ENCODE measurements around the gene CGB7. TPM values are rescaled to one million over a fixed set of nuclear protein-coding genes. Genes with fewer than 3 reads are reported as not detected.

The CGB7 gene
- total and polyA plus RNA-seq, 12 donors: 0.13 to 0.97 (median 0.21) TPM; not detected in 8

DNA sequence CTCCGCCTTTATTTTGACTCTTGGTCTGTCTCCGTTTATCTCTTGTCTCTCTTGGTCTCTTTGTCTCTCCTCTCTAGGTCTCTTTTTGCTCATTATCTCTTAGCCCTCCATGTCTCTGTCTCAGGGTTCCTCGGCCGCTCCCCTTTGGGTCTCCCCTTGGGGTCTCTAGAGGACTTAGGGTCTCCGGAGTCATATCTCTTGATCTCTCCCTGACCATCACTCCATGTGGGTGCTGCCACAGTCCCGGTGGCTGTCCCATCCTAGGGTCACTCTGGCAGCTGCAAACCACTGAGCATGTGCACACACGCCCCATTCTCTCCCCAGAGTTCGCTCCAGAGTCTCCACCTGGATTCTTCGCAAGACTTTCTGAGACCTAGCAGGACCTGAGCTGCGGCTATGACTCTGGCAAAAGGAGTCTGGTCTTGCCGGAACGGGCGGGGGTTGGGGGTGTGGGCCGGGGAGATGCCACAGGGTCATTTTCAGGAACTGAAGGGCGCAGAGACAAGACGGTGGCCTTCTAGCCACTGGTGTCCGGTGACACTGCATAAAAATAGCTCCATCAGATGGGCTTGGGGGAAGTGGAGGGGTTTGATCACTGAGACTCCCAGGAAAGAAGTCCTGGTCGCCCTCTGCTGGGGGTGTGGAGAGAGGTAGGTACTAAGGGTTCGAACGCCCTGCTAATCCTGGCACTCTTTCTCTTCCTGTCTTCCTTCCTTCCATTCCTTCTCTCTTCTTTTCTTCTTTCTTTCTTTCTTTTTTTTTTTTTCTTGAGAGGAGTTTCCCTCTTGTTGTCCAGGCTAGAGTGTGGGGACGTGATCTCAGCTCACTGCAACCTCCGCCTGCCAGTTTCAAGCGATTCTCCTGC lies 16.2 kb upstream of the CGB7 start:
- H3K4me1 ChIP-seq (replicated peaks in 1 of 2): no peaks in the 10 kb centered on the region
- H3K9me3 ChIP-seq (replicated peaks in 1 of 3): no peaks in the 10 kb centered on the region
- intact Hi-C loops (cut with DNase I): loop anchor here in 1 of 2 donors (10.0 kb wide), 1 partner anchor 141 kb away; no protein-coding TSS in a partner anchor
- H3K27ac ChIP-seq: no peak overlapping the region
- peaks cover 43% of the 10 kb centered on the region for H3K27me3 ChIP-seq
- TF ChIP-seq, protein P1, sequence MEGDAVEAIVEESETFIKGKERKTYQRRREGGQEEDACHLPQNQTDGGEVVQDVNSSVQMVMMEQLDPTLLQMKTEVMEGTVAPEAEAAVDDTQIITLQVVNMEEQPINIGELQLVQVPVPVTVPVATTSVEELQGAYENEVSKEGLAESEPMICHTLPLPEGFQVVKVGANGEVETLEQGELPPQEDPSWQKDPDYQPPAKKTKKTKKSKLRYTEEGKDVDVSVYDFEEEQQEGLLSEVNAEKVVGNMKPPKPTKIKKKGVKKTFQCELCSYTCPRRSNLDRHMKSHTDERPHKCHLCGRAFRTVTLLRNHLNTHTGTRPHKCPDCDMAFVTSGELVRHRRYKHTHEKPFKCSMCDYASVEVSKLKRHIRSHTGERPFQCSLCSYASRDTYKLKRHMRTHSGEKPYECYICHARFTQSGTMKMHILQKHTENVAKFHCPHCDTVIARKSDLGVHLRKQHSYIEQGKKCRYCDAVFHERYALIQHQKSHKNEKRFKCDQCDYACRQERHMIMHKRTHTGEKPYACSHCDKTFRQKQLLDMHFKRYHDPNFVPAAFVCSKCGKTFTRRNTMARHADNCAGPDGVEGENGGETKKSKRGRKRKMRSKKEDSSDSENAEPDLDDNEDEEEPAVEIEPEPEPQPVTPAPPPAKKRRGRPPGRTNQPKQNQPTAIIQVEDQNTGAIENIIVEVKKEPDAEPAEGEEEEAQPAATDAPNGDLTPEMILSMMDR (IDR thresholded peaks at IDR 0.05): peak in 1 of 6 experiments; percentile 19
- no peak for TF ChIP-seq POLR2A (IDR thresholded peaks at IDR 0.05)
- WGBS, 4 donors: 51 to 60% (median 55%) methylated on average over 21 to 23 of the region's 23 CpGs
- no peak for DNase-seq
- H3K4me3 ChIP-seq: no peak overlapping the region
- no peaks in the 10 kb centered on the region for H3K36me3 ChIP-seq (replicated peaks in 1 of 2)

DNA sequence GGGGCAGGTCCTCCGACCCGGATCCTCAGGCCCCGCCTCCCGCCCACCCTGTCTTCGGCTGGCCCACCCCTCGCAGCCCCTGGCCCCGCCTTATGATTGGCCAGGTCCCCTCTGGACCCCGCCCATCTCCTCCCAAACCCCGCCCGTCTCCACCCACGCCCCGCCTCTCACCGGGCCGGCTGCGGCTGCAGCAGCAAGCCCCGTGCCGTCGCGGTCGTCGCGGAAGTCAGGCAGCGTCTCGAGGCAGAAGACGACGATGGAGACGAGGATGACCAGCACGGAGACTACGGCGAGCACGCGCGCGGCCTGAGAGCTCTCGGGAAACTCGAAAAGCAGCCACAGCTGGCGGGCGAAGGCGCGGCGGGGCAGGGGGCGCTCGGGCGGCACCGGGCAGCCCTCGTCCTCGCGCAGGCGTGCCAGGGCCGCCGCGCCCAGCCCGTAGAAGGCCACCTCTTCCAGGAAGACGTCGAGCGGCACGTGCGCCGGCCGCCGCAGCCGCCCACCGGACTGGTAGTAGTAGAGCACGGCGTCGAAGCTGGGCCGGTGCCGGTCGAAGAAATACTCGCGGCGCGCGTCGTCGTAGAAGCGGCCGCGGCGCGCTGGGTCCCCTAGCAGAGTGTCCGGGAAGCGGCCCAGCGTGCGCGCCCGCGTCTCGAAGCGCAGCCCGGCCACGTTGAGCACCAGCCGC lies 14.5 kb upstream of the CGB7 start:
- H3K27me3 ChIP-seq: peaks cover 43% of the 10 kb centered on the region
- no peaks in the 10 kb centered on the region for H3K36me3 ChIP-seq (replicated peaks in 1 of 2)
- no peak for DNase-seq
- WGBS, 4 donors: 2 to 4% (median 3%) methylated on average over 21 to 93 of the region's 93 CpGs; no CpG with 5 or more reads in 1 of the 4 donors
- no peaks in the 10 kb centered on the region for H3K4me1 ChIP-seq (replicated peaks in 1 of 2)
- TF ChIP-seq, protein P1 (IDR thresholded peaks at IDR 0.05): no peak
- TF ChIP-seq POLR2A (IDR thresholded peaks at IDR 0.05): no peak
- H3K27ac ChIP-seq: no peak overlapping the region
- H3K9me3 ChIP-seq (replicated peaks in 1 of 3): no peaks in the 10 kb centered on the region
- H3K4me3 ChIP-seq: no peak overlapping the region
- intact Hi-C loops (cut with DNase I): loop anchor here in 1 of 2 donors (10.0 kb wide), 1 partner anchor 143 kb away; no protein-coding TSS in a partner anchor

DNA sequence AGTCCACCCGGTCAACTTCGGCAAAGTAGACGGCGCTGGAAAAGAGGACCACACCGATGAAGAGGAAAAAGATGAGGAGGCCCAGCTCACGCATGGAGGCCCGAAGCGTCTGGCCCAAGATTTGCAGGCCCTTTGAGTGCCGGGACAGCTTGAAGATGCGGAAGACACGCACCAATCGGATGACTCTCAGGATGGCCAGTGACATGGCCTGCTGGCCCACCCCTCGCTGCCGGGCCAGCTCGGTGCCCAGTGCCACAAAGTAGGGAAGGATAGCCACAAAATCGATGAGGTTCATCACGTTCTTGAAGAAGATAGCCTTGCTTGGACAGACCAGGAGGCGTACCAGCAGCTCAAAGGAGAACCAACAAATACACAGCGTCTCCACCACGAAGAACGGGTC lies 12.9 kb upstream of the CGB7 start:
- intact Hi-C loops (cut with DNase I): loop anchor here in 1 of 2 donors (10.0 kb wide), 1 partner anchor 144 kb away; no protein-coding TSS in a partner anchor

More for the DNA sequence above, 12.9 kb upstream of the CGB7 start:
- Histone ChIP-seq H3K27ac (no peak overlapping the region), H3K4me1 (replicated peaks in 1 of 2) (no peaks in the 10 kb centered on the region), H3K36me3 (replicated peaks in 1 of 2) (no peaks in the 10 kb centered on the region), H3K4me3 (no peak overlapping the region), H3K9me3 (replicated peaks in 1 of 3) (no peaks in the 10 kb centered on the region), H3K27me3 (peaks cover 43% of the 10 kb centered on the region)
- TF ChIP-seq, protein P1 (IDR thresholded peaks at IDR 0.05): no peak
- TF ChIP-seq POLR2A (IDR thresholded peaks at IDR 0.05): no peak
- 87 to 94% (median 94%) methylated on average over 21 of the region's 21 CpGs for WGBS, 4 donors
- DNase-seq: no peak

Data from adrenal gland (tissue), 12 donors.